SK-N-SH (cell line): ENCODE results near the gene BEND3. TPM values are rescaled to one million over a fixed set of nuclear protein-coding genes. Genes with fewer than 3 reads are reported as not detected.
A peak's percentile ranks its signal among the peaks of the same experiment; 100 is the strongest.

Experiments used
- CTCF ChIA-PET: fragments of 300-600, 350-600 bp; formaldehyde crosslinking; extraction: SDS; loops from one replicate; lab custom pipeline; 2021; lab: Yijun Ruan, JAX
- POLR2A ChIA-PET: fragments of 350-600 bp; sonication (Branson Sonifier 250); formaldehyde crosslinking; extraction: SDS; loops from one replicate; lab custom pipeline; 2020; ENCODE audit warnings: antibody characterized with exemption, inconsistent platforms; lab: Yijun Ruan, JAX
- DNase-seq: peaks from one replicate; pipeline ENCODE4 v3.0.0; 2012
- H2AFZ ChIP-seq: fragments of 200-600 bp; sonication (generic); 2 replicates; pipeline ENCODE4 v1.8.1; 2016; ENCODE audit warnings: antibody characterized with exemption, mild to moderate bottlenecking, low read depth
- H3F3A ChIP-seq: fragments of 200-600 bp; sonication (generic); replicated peaks from 2 replicates; pipeline ENCODE3; 2016; ENCODE audit warnings: antibody characterized with exemption, mild to moderate bottlenecking; ENCODE audit not compliant: insufficient read depth
- H3K27ac ChIP-seq, 2 experiments: fragments of 200-500 bp in 1 of 2; fragments of 200-600 bp in 1 of 2; sonication (Bioruptor generic) in 1 of 2; sonication (generic), shearing (Covaris generic) in 1 of 2; 2 replicates each; pipeline versions ENCODE4 v1.5.1 to v1.6.1; 2014 to 2016; ENCODE audit warnings: low read depth in 2 of 2, inconsistent platforms in 1 of 2, low read length in 1 of 2, mild to moderate bottlenecking in 1 of 2, mixed read lengths in 1 of 2
- H3K27me3 ChIP-seq: fragments of 200-600 bp; sonication (generic), shearing (Covaris generic); 2 replicates; pipeline ENCODE4 v1.6.1; 2016; ENCODE audit warnings: mixed run types; ENCODE audit not compliant: insufficient read depth
- H3K36me3 ChIP-seq, 2 experiments: fragments of 200-500 bp in 1 of 2; fragments of 200-600 bp in 1 of 2; sonication (Bioruptor generic) in 1 of 2; sonication (generic) in 1 of 2; replicated peaks in 1 of 2; 2 replicates each; pipeline versions ENCODE3 to v1.5.1; 2014 to 2016; ENCODE audit warnings: low read length in 1 of 2, mild to moderate bottlenecking in 1 of 2; ENCODE audit not compliant: insufficient read depth in 2 of 2, control insufficient read depth in 1 of 2
- H3K4me1 ChIP-seq, 2 experiments: fragments of 200-500 bp in 1 of 2; fragments of 200-600 bp in 1 of 2; sonication (Bioruptor generic) in 1 of 2; sonication (generic), shearing (Covaris generic) in 1 of 2; 2 replicates each; pipeline versions ENCODE4 v1.5.1 to v1.6.1; 2014 to 2016; ENCODE audit warnings: low read depth in 1 of 2, low read length in 1 of 2, mixed run types in 1 of 2; ENCODE audit not compliant: insufficient read depth in 2 of 2, control insufficient read depth in 1 of 2
- H3K4me2 ChIP-seq: fragments of 200-600 bp; sonication (generic), shearing (Covaris generic); 2 replicates; pipeline ENCODE4 v1.6.1; 2017; ENCODE audit warnings: mixed run types
- H3K4me3 ChIP-seq, 2 experiments: fragments of 200-500 bp in 1 of 2; fragments of 200-600 bp in 1 of 2; sonication (Bioruptor generic) in 1 of 2; sonication (generic), shearing (Covaris generic) in 1 of 2; 2 replicates each; pipeline versions ENCODE4 v1.5.1 to v1.8.1; 2014 to 2016; ENCODE audit warnings: low read depth in 2 of 2, inconsistent platforms in 1 of 2, low read length in 1 of 2, mild to moderate bottlenecking in 1 of 2, mixed read lengths in 1 of 2, moderate library complexity in 1 of 2
- H3K79me2 ChIP-seq: fragments of 200-600 bp; sonication (generic); 2 replicates; pipeline ENCODE4 v1.8.1; 2017; ENCODE audit warnings: mild to moderate bottlenecking; ENCODE audit not compliant: insufficient read depth
- H3K9ac ChIP-seq: fragments of 200-600 bp; sonication (generic); 2 replicates; pipeline ENCODE4 v1.6.1; 2017; ENCODE audit warnings: mixed run types
- H3K9me2 ChIP-seq: fragments of 200-600 bp; sonication (generic); 2 replicates; pipeline ENCODE4 v1.6.1; 2017; ENCODE audit warnings: mixed run types
- H3K9me3 ChIP-seq: fragments of 200-600 bp; sonication (generic); 2 replicates; pipeline ENCODE4 v1.6.1; 2017; ENCODE audit warnings: mixed run types, mild to moderate bottlenecking, moderate library complexity
- H4K20me1 ChIP-seq: fragments of 200-600 bp; sonication (generic); 2 replicates; pipeline ENCODE4 v1.6.1; 2017; ENCODE audit warnings: mild to moderate bottlenecking, mixed run types; ENCODE audit not compliant: insufficient read depth
- CHD2 ChIP-seq: fragments of 150-350 bp; IDR thresholded peaks from 2 replicates; pipeline ENCODE4 v1.6.1; 2018; ENCODE audit warnings: low read length; ENCODE audit not compliant: partially characterized antibody
- CTCF ChIP-seq: fragments of 200-600 bp; sonication (generic); IDR thresholded peaks from 2 replicates; pipeline ENCODE4 v1.6.1; 2017; ENCODE audit warnings: antibody characterized with exemption, mild to moderate bottlenecking, moderate library complexity
- ELF1 ChIP-seq: IDR thresholded peaks from 2 replicates; pipeline ENCODE4 v1.4.0; 2012
- EZH2phosphoT487 ChIP-seq: fragments of 200-600 bp; sonication (generic); IDR thresholded peaks from 2 replicates; pipeline ENCODE4 v1.6.1; 2017; ENCODE audit warnings: low read depth, mixed run types, mild to moderate bottlenecking, antibody characterized with exemption, moderate library complexity, borderline replicate concordance
- GABPA ChIP-seq: IDR thresholded peaks from 2 replicates; pipeline ENCODE4 v1.4.0; 2012; ENCODE audit warnings: low read depth, mild to moderate bottlenecking
- GATA2 ChIP-seq: sonication (generic); formaldehyde crosslinking; IDR thresholded peaks from 2 replicates; pipeline ENCODE4 v1.5.0; 2020; ENCODE audit warnings: mild to moderate bottlenecking, missing genetic modification reagents
- MAX ChIP-seq: IDR thresholded peaks from 2 replicates; pipeline ENCODE4 v1.4.0; 2012; ENCODE audit warnings: low read depth
- NFIC ChIP-seq: IDR thresholded peaks from 2 replicates; pipeline ENCODE4 v1.4.0; 2012; ENCODE audit warnings: borderline replicate concordance
- PBX3 ChIP-seq: IDR thresholded peaks from 2 replicates; pipeline ENCODE4; 2012
- RAD21 ChIP-seq: IDR thresholded peaks from 2 replicates; pipeline ENCODE4 v1.6.1; 2012; ENCODE audit warnings: mild to moderate bottlenecking, low read length
- RCOR1 ChIP-seq: fragments of 150-350 bp; IDR thresholded peaks from 2 replicates; pipeline ENCODE4 v1.6.1; 2017; ENCODE audit warnings: antibody characterized with exemption, low read length
- RFX5 ChIP-seq: IDR thresholded peaks from 2 replicates; pipeline ENCODE4 v1.6.1; 2012; ENCODE audit warnings: mild to moderate bottlenecking, improper control_type of control experiment, low read length
- RXRA ChIP-seq: IDR thresholded peaks from 2 replicates; pipeline ENCODE4 v1.4.0; 2012; ENCODE audit warnings: low read depth, mild to moderate bottlenecking, borderline replicate concordance
- SIN3A ChIP-seq: IDR thresholded peaks from 2 replicates; pipeline ENCODE4 v1.6.1; 2012; ENCODE audit warnings: low read depth, mild to moderate bottlenecking, low read length, moderate library complexity, borderline replicate concordance
- SMC3 ChIP-seq: IDR thresholded peaks from 2 replicates; pipeline ENCODE4 v1.6.1; 2012; ENCODE audit warnings: low read depth, low read length, improper control_type of control experiment
- TCF12 ChIP-seq: IDR thresholded peaks from 2 replicates; pipeline ENCODE4 v1.4.0; 2012
- YY1 ChIP-seq: IDR thresholded peaks from 2 replicates; pipeline ENCODE4 v1.4.0; 2012; ENCODE audit warnings: low read depth, mild to moderate bottlenecking
- ZBTB33 ChIP-seq: IDR thresholded peaks from 2 replicates; pipeline ENCODE4 v1.4.0; 2012; ENCODE audit warnings: low read depth, borderline replicate concordance
- WGBS: methylation state at CpG from one replicate; pipeline ENCODE4 v1.1.6; 2017; ENCODE audit warnings: low lambda C conversion rate; 5-methylcytosine and 5-hydroxymethylcytosine counted together
- polyA plus RNA-seq, 3 experiments: library from polyadenylated mRNA; depleted of rRNA; stranded (reverse); fragments of >200 nt; gene quantifications; 2 replicates each; pipeline ENCODE4 v1.2.3, GENCODE V29; 2012

The BEND3 gene
- polyA plus RNA-seq, 1 of the 3 experiments (the other 2 are of a cell fraction) = 1.0 TPM

GRCh38 chr6:107064579-107065065, 50.7 kb downstream of the BEND3 start:
- Histone ChIP-seq H2AFZ (no peak overlapping the region), H3K27me3 (no peaks in the 10 kb centered on the region), H3K79me2 (no peaks in the 10 kb centered on the region), H3K9ac (no peak overlapping the region), H3K4me1 (peaks cover 0 to 15% of the 10 kb centered on the region in 2 experiments; a peak in 2 of 4 replicates), H3K27ac (no peak overlapping the region), H3K9me2 (no peaks in the 10 kb centered on the region), H3K4me3 (no peak overlapping the region), H3K9me3 (no peaks in the 10 kb centered on the region)
- 81% methylated on average over 6 of the region's 6 CpGs for WGBS
- no peak for DNase-seq
- TF ChIP-seq ZBTB33 (no peak), RCOR1 (no peak), TCF12 (peak; percentile 16; the same call in 1 of the 2 replicates), RXRA (peak; percentile 66; the same call in 1 of the 2 replicates), EZH2phosphoT487 (no peak), NFIC (peak; percentile 42; the same call in 1 of the 2 replicates), MAX (no peak), CTCF (no peak), GABPA (no peak)
- TF ChIP-seq, all 33 proteins: peak for 3
- H3K4me2 ChIP-seq = 0 out of 2 replicates have a peak overlapping the region, but pooled peaks have one; percentile 11
- peaks cover 0 to 3% of the 10 kb centered on the region in 2 experiments for H3K36me3 ChIP-seq
- ChIA-PET POLR2A (no interaction called here), CTCF (no interaction called here)
- peaks cover 3% of the 10 kb centered on the region for H3F3A ChIP-seq
- H4K20me1 ChIP-seq = no peaks in the 10 kb centered on the region

- Histone ChIP-seq H3K27me3 (no peaks in the 10 kb centered on the region), H3K9me2 (no peaks in the 10 kb centered on the region), H3K36me3 (no peaks in the 10 kb centered on the region), H3K4me2 (no peak overlapping the region), H3K9me3 (no peaks in the 10 kb centered on the region), H3K4me3 (no peak overlapping the region), H3K79me2 (no peaks in the 10 kb centered on the region), H3K9ac (no peak overlapping the region), H2AFZ (no peak overlapping the region), H3K4me1 (peaks cover 0 to 15% of the 10 kb centered on the region in 2 experiments; a peak in 2 of 4 replicates), H4K20me1 (no peaks in the 10 kb centered on the region), H3K27ac (no peak overlapping the region), H3F3A (peaks cover 3% of the 10 kb centered on the region)
- 92% methylated on average over 3 of the region's 3 CpGs for WGBS
- ChIA-PET POLR2A (no interaction called here), CTCF (no interaction called here)
- DNase-seq = no peak
- no peak for TF ChIP-seq YY1
- no peak for TF ChIP-seq MAX
- no peak for TF ChIP-seq RFX5
- TF ChIP-seq CHD2 = no peak
- TF ChIP-seq NFIC = no peak
- TF ChIP-seq GATA2 = no peak
- TF ChIP-seq PBX3 = no peak
- TF ChIP-seq RXRA = no peak
- TF ChIP-seq ELF1 = no peak
- no peak for TF ChIP-seq GABPA
- TF ChIP-seq EZH2phosphoT487 = no peak
- TF ChIP-seq SIN3A = no peak
- TF ChIP-seq CTCF = no peak
- TF ChIP-seq SMC3 = no peak
- no peak for TF ChIP-seq RAD21
- TF ChIP-seq RCOR1 = no peak
Observed at GRCh38 chr6:107062691-107063090, 52.6 kb downstream of the BEND3 start.
